ENCODE results near the gene TAF9. TPM values are rescaled to one million over a fixed set of nuclear protein-coding genes. Genes with fewer than 3 reads are reported as not detected.

TAF9 gene
- total RNA-seq, 1 donor from 2014 or later, result 97.0 TPM

GRCh38 chr5:69329905-69330489 is 39.3 kb downstream of the TAF9 start:
- H3K27me3 ChIP-seq, result no peaks in the 10 kb centered on the region
- Mint-ChIP-seq H3K9me3 (no peaks in the 10 kb centered on the region), H3K27ac (no peak overlapping the region), H3K27me3 (ENCODE audit: insufficient read depth, low read depth) (peaks cover 4% of the 10 kb centered on the region), H3K4me1 (no peaks in the 10 kb centered on the region), H3K36me3 (no peaks in the 10 kb centered on the region), H3K4me3 (no peak overlapping the region)
- H2AFZ ChIP-seq (replicated peaks), result no peak overlapping the region
- no peak for TF ChIP-seq EZH2phosphoT487 (IDR thresholded peaks at IDR 0.05)
- no peak for TF ChIP-seq CTCF (IDR thresholded peaks at IDR 0.05)
- TF ChIP-seq EZH2 (IDR thresholded peaks at IDR 0.05), result no peak
- H3K4me2 ChIP-seq, result no peak overlapping the region
- no peaks in the 10 kb centered on the region for H3K79me2 ChIP-seq (ENCODE audit: low read depth)
- H3K27ac ChIP-seq, result no peak overlapping the region
- H3K36me3 ChIP-seq, result no peaks in the 10 kb centered on the region
- H3F3A ChIP-seq (ENCODE audit: low read depth), result no peaks in the 10 kb centered on the region
- no peaks in the 10 kb centered on the region for H3K4me1 ChIP-seq
- no peak overlapping the region for H3K9ac ChIP-seq
- H3K9me3 ChIP-seq (ENCODE audit: low read depth), result no peaks in the 10 kb centered on the region
- H3K4me3 ChIP-seq, result no peak overlapping the region
- no peak for DNase-seq (ENCODE audit: low spot score)
- H4K20me1 ChIP-seq (ENCODE audit: low read depth), result no peaks in the 10 kb centered on the region

DNA sequence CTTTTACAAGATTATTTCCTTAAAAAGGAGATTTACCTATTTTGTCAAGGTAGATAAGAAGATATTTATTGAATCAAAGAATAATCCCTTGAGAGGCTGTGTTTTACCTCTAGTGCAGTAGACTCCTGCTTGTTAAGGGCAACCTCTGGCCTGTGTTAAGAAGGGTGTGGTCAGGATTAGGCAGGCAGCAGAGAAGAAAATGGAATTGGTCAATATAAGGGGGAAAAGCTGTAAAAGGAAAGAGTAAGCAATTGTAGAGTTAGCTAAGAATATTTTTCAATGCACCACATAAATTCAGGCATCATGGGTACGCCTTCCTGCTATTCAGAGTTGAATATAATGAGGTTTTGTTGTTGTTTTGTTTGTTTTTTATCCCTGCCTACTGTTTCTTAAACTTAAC is 43.0 kb downstream of the TAF9 start:
- no peaks in the 10 kb centered on the region for H3K27me3 Mint-ChIP-seq (ENCODE audit: insufficient read depth, low read depth)
- H3K36me3 Mint-ChIP-seq, result no peaks in the 10 kb centered on the region
- Histone ChIP-seq H3K9me3 (ENCODE audit: low read depth) (no peaks in the 10 kb centered on the region), H3K36me3 (no peaks in the 10 kb centered on the region), H3K4me1 (no peaks in the 10 kb centered on the region), H3K27ac (no peak overlapping the region), H3K4me2 (no peak overlapping the region), H3K4me3 (no peak overlapping the region), H3F3A (ENCODE audit: low read depth) (no peaks in the 10 kb centered on the region), H4K20me1 (ENCODE audit: low read depth) (no peaks in the 10 kb centered on the region), H3K79me2 (ENCODE audit: low read depth) (no peaks in the 10 kb centered on the region), H3K9ac (no peak overlapping the region), H2AFZ (replicated peaks) (no peak overlapping the region), H3K27me3 (no peaks in the 10 kb centered on the region)
- no peak for TF ChIP-seq CTCF (IDR thresholded peaks at IDR 0.05)
- no peak for TF ChIP-seq EZH2 (IDR thresholded peaks at IDR 0.05)
- TF ChIP-seq EZH2phosphoT487 (IDR thresholded peaks at IDR 0.05), result no peak
- no peak overlapping the region for H3K4me3 Mint-ChIP-seq
- no peaks in the 10 kb centered on the region for H3K9me3 Mint-ChIP-seq
- H3K27ac Mint-ChIP-seq, result no peak overlapping the region
- no peaks in the 10 kb centered on the region for H3K4me1 Mint-ChIP-seq
- no peak for DNase-seq (ENCODE audit: low spot score)

- no peaks in the 10 kb centered on the region for H3K4me1 ChIP-seq
- H3K27ac ChIP-seq, result no peak overlapping the region
- no peaks in the 10 kb centered on the region for H3K79me2 ChIP-seq (ENCODE audit: low read depth)
- H3K4me3 ChIP-seq, result no peak overlapping the region
- H3K4me2 ChIP-seq, result no peak overlapping the region
- H3F3A ChIP-seq (ENCODE audit: low read depth), result no peaks in the 10 kb centered on the region
- H2AFZ ChIP-seq (replicated peaks), result no peak overlapping the region
- Mint-ChIP-seq H3K27ac (no peak overlapping the region), H3K27me3 (ENCODE audit: insufficient read depth, low read depth) (no peaks in the 10 kb centered on the region), H3K4me1 (peaks cover 3% of the 10 kb centered on the region), H3K4me3 (no peak overlapping the region), H3K36me3 (no peaks in the 10 kb centered on the region), H3K9me3 (no peaks in the 10 kb centered on the region)
- no peaks in the 10 kb centered on the region for H3K9me3 ChIP-seq (ENCODE audit: low read depth)
- H3K27me3 ChIP-seq, result no peaks in the 10 kb centered on the region
- DNase-seq (ENCODE audit: low spot score), result no peak
- no peak for TF ChIP-seq EZH2 (IDR thresholded peaks at IDR 0.05)
- no peak for TF ChIP-seq CTCF (IDR thresholded peaks at IDR 0.05)
- no peak for TF ChIP-seq EZH2phosphoT487 (IDR thresholded peaks at IDR 0.05)
- no peaks in the 10 kb centered on the region for H4K20me1 ChIP-seq (ENCODE audit: low read depth)
- H3K9ac ChIP-seq, result no peak overlapping the region
- H3K36me3 ChIP-seq, result no peaks in the 10 kb centered on the region
These were observed 51.9 kb downstream of the TAF9 start for GRCh38 chr5:69317391-69317790.
